ENCODE data around the gene ST3GAL5. TPM values are rescaled to one million over a fixed set of nuclear protein-coding genes. Genes with fewer than 3 reads are reported as not detected.

Gene ST3GAL5
- total RNA-seq, 1 donor from 2014 or later, result 9.9 TPM

DNA sequence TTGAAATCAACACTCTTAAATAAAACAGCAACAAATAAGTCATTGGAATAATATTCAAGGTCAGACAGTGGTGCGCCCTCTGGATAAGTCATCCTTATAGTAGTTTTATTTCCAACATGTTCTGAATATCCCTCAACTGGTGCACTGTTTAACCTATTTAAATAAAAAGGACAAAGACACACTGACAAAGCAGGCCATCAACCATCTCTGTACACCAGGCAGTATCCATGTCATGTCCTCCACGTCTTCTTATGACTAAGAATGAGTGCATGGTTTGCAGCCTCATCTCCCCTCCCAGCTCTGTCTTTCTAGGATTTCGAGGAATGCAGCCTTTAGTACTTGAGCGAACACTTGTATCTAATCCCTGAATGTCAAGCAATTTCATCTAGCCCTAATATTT, 42.4 kb downstream of the ST3GAL5 start:
- Histone ChIP-seq H3K4me2 (no peak overlapping the region), H3K9me3 (ENCODE audit: low read depth) (no peaks in the 10 kb centered on the region), H4K20me1 (ENCODE audit: low read depth) (no peaks in the 10 kb centered on the region), H3K27ac (no peak overlapping the region), H3K79me2 (ENCODE audit: low read depth) (no peaks in the 10 kb centered on the region), H3K27me3 (no peaks in the 10 kb centered on the region), H3K36me3 (no peaks in the 10 kb centered on the region), H3K4me1 (no peaks in the 10 kb centered on the region), H3K4me3 (no peak overlapping the region), H3K9ac (no peak overlapping the region), H3F3A (ENCODE audit: low read depth) (no peaks in the 10 kb centered on the region), H2AFZ (replicated peaks) (no peak overlapping the region)
- H3K4me3 Mint-ChIP-seq, result no peak overlapping the region
- H3K27me3 Mint-ChIP-seq (ENCODE audit: insufficient read depth, low read depth), result no peaks in the 10 kb centered on the region
- no peaks in the 10 kb centered on the region for H3K4me1 Mint-ChIP-seq
- TF ChIP-seq EZH2phosphoT487 (IDR thresholded peaks at IDR 0.05) (no peak), EZH2 (IDR thresholded peaks at IDR 0.05) (no peak), CTCF (IDR thresholded peaks at IDR 0.05) (no peak)
- peaks cover 15% of the 10 kb centered on the region for H3K36me3 Mint-ChIP-seq
- H3K9me3 Mint-ChIP-seq, result peaks cover 9% of the 10 kb centered on the region
- no peak for DNase-seq (ENCODE audit: low spot score)
- H3K27ac Mint-ChIP-seq, result no peak overlapping the region

DNA sequence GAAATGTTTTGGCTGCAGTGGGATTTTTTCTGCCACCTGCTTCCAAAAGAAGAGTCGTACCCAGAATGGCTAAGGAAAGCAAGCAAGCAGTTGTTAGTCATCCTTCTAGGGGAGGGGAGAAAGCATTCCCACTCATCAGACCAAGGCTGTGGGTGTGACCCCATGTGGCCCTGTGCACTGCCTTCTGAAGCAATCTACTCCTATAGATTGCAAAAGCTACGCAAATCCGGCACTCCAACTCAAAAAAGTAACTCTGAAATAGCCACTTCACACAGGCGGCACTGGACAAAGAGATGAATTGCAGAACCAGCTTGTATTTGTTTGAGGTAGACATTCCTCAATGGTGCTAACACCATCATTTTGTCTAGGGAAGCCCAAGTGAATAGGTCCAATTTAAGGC, 44.3 kb downstream of the ST3GAL5 start:
- Histone ChIP-seq H3K4me1 (no peaks in the 10 kb centered on the region), H3K36me3 (no peaks in the 10 kb centered on the region), H3K79me2 (ENCODE audit: low read depth) (no peaks in the 10 kb centered on the region), H3K9ac (no peak overlapping the region), H3K27ac (no peak overlapping the region), H2AFZ (replicated peaks) (no peak overlapping the region), H3K4me3 (no peak overlapping the region), H3K4me2 (no peak overlapping the region), H3F3A (ENCODE audit: low read depth) (no peaks in the 10 kb centered on the region), H4K20me1 (ENCODE audit: low read depth) (no peaks in the 10 kb centered on the region), H3K27me3 (no peaks in the 10 kb centered on the region), H3K9me3 (ENCODE audit: low read depth) (no peaks in the 10 kb centered on the region)
- Mint-ChIP-seq H3K36me3 (peaks cover 13% of the 10 kb centered on the region), H3K27me3 (ENCODE audit: insufficient read depth, low read depth) (no peaks in the 10 kb centered on the region), H3K4me1 (no peaks in the 10 kb centered on the region), H3K4me3 (no peak overlapping the region), H3K9me3 (peaks cover 9% of the 10 kb centered on the region), H3K27ac (no peak overlapping the region)
- TF ChIP-seq CTCF (IDR thresholded peaks at IDR 0.05), result no peak
- DNase-seq (ENCODE audit: low spot score), result no peak

DNA sequence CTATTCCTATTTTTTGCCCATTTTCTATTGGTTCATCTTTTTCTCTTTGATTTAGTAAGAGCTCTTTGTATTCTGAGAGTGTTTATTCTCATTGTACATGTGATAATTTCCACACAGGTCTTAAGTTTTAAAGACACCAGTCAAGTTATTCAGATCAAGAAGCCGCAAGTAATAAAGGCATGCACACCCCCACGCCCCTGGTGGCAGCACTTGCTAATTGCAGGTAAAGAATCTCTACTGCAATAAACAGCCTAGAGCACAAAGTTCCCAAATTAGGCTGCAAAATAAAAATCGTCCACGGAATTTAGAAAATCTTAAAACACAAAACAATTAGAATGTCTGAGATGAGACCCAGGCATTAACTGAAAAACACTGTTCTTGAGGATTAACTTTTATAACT, 45.2 kb downstream of the ST3GAL5 start:
- H3K4me3 Mint-ChIP-seq, result no peak overlapping the region
- Histone ChIP-seq H4K20me1 (ENCODE audit: low read depth) (no peaks in the 10 kb centered on the region), H3K9ac (no peak overlapping the region), H3K4me1 (no peaks in the 10 kb centered on the region), H3K27me3 (no peaks in the 10 kb centered on the region), H3K4me3 (no peak overlapping the region), H3K9me3 (ENCODE audit: low read depth) (no peaks in the 10 kb centered on the region), H3K36me3 (no peaks in the 10 kb centered on the region), H3F3A (ENCODE audit: low read depth) (no peaks in the 10 kb centered on the region), H2AFZ (replicated peaks) (no peak overlapping the region), H3K27ac (no peak overlapping the region), H3K79me2 (ENCODE audit: low read depth) (no peaks in the 10 kb centered on the region), H3K4me2 (no peak overlapping the region)
- H3K9me3 Mint-ChIP-seq, result peaks cover 9% of the 10 kb centered on the region
- no peaks in the 10 kb centered on the region for H3K27me3 Mint-ChIP-seq (ENCODE audit: insufficient read depth, low read depth)
- TF ChIP-seq CTCF (IDR thresholded peaks at IDR 0.05) (peak; percentile 71), EZH2 (IDR thresholded peaks at IDR 0.05) (no peak)
- DNase-seq (ENCODE audit: low spot score), result peak; percentile 33
- peaks cover 14% of the 10 kb centered on the region for H3K36me3 Mint-ChIP-seq
- no peaks in the 10 kb centered on the region for H3K4me1 Mint-ChIP-seq
- no peak overlapping the region for H3K27ac Mint-ChIP-seq

DNA sequence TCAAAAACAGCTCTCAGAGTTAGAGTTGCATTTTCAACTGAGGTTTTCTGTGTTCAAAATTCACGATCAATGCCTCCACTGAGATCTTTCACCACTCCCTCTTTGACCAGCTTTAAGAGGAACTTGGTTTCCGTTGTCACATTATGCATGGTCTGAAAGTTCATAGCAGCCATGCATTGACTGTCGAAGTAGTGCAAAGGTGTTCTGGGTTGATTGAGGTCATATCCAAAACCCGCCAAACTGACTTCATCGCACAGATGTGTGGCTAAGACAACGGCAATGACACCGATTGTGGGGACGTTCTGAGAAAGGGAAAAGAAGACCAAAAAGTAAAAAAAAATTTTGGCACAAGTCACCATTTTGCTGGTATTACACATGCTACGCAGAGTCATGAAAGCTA, 48.7 kb downstream of the ST3GAL5 start:
- Mint-ChIP-seq H3K4me1 (no peaks in the 10 kb centered on the region), H3K4me3 (no peak overlapping the region), H3K9me3 (peaks cover 17% of the 10 kb centered on the region), H3K27me3 (ENCODE audit: insufficient read depth, low read depth) (no peaks in the 10 kb centered on the region), H3K27ac (no peak overlapping the region), H3K36me3 (peaks cover 14% of the 10 kb centered on the region)
- Histone ChIP-seq H3K27me3 (no peaks in the 10 kb centered on the region), H3K36me3 (no peaks in the 10 kb centered on the region), H3K79me2 (ENCODE audit: low read depth) (no peaks in the 10 kb centered on the region), H3K4me2 (no peak overlapping the region), H3K4me3 (no peak overlapping the region), H3K9ac (no peak overlapping the region), H4K20me1 (ENCODE audit: low read depth) (no peaks in the 10 kb centered on the region), H2AFZ (replicated peaks) (no peak overlapping the region), H3K9me3 (ENCODE audit: low read depth) (no peaks in the 10 kb centered on the region), H3K4me1 (no peaks in the 10 kb centered on the region), H3F3A (ENCODE audit: low read depth) (no peaks in the 10 kb centered on the region), H3K27ac (no peak overlapping the region)
- TF ChIP-seq EZH2phosphoT487 (IDR thresholded peaks at IDR 0.05) (no peak), CTCF (IDR thresholded peaks at IDR 0.05) (no peak), EZH2 (IDR thresholded peaks at IDR 0.05) (no peak)
- no peak for DNase-seq (ENCODE audit: low spot score)

Data from neural progenitor cell (in vitro differentiated cells).